DMS53 (cell line): ENCODE results near the gene MCTP2.
A peak's percentile ranks its signal among the peaks of the same experiment; 100 is the strongest.
"Not testable (repeated sequence)": the region's sequence is repeated elsewhere in the genome, so short reads cannot be mapped to it uniquely, and the experiment has no call there.

ENCODE experiments used
- DNase-seq: peaks from one replicate; lab custom pipeline; 2025; lab: John Stamatoyannopoulos, UW

Gene MCTP2

GRCh38 chr15:94235041-94235440 is 3.7 kb downstream of the MCTP2 start:
- no peak for DNase-seq

DNA sequence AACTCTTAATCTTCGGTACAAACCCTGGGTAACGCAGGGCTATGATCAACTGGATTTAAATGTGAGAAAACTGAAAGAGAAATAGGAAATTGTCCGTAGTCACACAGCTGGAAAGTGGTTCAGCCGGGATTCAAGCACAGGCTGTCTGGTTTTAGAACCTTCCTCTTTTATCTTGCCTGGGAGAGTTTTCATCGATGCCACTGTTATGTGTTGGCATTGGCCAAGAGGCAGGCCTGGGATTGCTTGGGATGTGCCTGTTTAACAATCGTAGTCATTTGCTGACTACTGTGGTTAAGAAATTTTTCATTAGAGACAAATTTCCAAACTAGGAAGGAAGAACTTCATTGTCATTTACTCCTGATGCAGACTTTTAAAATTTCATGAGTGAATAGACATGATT is 4.3 kb downstream of the MCTP2 start:
- no peak for DNase-seq

DNA sequence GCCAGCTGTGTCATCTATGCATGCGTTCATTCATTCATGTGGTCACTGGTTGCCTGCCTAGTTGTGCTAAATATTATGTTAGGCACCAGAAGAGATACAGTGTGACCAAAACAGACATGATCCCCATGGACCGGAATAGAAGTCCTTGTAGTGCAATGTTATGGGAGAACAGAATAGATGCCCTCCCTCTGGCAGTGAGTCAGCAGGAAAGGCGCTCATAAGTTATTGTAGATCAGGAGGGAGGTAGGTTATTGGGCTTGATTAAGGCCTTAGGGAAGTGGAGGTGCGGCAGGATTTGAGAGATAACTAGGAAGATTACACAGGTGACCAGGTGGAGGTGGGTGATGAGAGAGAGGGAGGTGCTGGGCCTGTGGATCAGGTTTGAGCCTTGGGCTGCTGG is 5.2 kb downstream of the MCTP2 start:
- peak; percentile 30 for DNase-seq

GRCh38 chr15:94237903-94238302 is 6.5 kb downstream of the MCTP2 start:
- DNase-seq = no peak

DNA sequence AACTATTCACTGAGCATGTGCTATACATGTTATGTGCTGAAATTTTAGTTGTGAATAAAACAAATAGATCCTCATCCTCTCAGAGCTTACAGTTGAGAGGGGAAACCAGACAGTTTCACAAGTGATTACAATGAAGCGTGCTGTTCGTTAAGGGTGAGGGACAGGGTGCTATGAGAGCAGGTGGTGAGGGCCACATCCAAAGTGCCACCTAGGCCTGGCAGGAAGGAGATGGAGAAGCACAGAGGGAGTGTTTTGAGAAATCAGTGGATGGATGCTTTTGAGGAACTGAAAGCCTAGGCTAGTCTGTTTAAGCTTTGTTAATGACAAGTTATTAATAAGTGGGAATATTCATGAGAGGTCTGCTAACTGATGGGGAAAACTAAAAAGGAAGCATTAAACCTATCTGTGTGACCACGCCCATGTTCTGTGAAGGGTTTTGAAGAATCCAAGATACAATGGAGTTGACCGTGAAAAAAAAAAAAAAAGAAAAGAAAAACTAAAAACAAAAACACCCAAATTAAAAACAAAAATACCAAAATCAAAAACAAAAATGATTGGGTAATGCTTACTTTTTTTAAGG is 7.3 kb downstream of the MCTP2 start:
- DNase-seq = no peak

DNA sequence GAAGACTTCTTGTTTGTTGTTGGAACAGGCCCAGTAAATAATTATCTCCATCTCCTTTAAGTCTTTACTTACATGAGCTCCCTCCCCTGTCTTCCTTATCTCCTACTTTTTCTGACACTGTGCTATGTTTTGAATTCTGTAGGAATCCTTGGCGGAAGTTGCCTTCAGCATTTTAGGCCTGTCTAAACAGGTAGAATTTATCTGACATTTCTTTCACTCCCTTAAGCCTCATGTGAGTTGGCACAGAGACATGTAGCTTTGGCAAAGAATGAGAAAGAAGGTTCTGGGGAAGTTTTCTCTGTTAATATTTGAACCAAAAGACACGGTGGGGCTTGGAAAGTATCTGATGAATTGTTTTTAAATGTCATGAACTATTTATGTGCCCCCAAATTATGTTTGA is 8.1 kb downstream of the MCTP2 start:
- no peak for DNase-seq

GRCh38 chr15:94240480-94240879 is 9.1 kb downstream of the MCTP2 start:
- DNase-seq = no peak

DNA sequence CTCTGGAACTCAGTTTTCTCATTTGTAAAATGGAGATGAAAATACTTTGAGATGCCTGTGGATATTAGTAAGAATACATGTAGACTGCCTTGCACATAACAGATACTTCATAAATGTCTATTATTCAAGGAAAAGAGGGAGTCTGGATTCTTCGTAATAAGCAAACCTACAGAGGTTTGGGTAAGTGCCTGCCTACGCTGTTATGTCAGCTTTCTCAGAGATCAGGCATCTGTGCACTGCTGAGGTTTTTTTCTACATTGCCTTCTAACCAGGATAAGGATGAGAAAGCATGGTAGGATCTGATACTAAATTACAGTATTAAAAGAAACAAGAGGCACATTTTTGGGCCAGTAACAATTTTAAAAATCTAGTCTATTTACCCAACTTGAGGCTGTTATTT is 10.9 kb downstream of the MCTP2 start:
- no peak for DNase-seq

DNA sequence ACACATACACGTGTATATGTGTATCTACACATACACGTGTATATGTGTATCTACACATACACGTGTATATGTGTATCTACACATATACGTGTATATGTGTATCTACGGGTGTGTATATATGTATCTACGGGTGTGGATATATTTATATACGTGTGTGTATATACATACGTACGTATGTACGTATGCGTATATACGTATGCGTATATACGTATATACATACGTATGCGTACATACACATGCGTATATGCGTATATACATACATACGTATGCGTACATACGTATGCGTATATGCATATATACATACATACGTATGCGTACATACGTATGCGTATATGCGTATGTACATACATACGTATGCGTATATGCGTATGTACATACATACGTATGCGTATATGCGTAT is 11.6 kb downstream of the MCTP2 start:
- not testable (repeated sequence) for DNase-seq

DNA sequence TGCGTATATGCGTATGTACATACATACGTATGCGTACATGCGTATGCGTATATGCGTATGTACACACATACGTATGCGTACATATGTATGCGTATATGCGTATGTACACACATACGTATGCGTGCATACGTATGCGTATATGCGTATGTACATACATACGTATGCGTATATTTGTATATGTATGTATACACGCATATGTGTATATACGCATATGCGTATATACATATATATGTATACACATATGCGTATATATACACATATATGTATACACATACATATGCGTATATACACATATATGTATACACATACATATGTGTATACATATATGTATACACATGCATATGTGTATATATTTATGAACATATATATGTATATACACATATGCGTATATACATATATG is 12.1 kb downstream of the MCTP2 start:
- no peak for DNase-seq

- DNase-seq = peak; percentile 82
Measured at GRCh38 chr15:94246016-94246415, 14.7 kb downstream of the MCTP2 start.

DNA sequence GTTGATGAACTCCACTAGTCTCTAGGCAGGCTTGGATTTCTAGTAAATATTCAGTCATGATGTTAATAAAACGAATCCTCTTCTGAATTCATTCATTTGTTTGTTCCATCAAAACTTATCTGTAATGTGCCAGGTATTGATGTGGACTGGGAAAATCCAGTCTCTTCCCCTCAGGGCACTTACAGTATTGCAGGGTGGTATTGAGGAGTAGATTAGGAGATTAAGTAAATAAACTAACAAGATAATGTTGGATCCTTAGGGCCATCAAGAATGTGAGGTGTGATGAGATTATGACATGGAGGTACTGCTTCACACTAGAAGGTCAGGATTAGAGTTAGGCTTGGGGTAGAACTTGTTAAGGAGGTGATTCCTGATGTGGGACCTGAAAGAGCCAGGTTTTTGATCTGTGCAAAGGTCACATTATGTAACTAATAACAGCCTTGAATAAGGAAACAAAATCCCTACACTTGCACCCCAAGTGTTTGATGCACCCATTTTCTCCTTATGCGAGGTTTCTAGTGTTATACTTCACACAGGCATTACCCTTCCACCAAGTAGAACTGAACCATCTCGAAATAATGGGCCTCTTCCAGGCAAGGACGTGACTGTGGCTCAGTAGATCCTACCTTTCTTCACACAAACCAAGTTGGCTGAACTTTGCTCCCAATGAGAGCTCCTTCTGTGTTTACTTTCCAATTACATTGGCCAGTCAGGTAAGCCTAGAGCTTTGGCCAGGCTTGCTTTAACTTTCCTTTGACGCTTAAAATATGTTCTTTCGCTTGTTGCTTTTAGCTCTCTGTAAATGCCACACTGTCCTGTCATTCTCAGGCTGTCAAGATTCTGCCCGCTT is 16.7 kb downstream of the MCTP2 start:
- peak; percentile 41 for DNase-seq

- no peak for DNase-seq
Measured at GRCh38 chr15:94250801-94251200, 19.4 kb downstream of the MCTP2 start.

DNA sequence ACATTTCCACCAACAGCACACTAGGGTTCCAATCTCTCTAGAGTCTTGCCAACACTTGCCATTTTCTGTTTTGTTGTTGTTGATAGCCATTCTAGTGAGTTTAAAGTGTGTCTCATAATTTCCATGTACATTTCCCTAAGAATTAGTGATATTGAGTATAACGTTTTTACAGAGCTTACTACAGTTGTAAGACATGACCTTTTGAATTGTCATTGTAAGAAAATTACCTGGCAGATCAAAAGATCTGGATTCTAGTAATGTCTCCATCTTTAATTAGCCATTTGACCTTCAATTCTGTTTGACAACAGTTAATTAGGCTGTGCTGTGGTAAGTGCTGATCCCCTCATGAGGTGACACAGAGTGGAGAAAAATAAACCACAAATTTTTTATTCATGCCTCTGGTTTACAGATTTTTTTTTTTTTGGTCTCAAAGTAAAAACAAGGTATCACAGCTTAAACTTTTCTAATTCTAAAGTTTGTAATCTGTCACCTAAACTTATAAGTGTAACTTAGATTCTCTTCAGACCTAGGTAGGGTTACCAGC is 20.9 kb downstream of the MCTP2 start:
- no peak for DNase-seq

DNA sequence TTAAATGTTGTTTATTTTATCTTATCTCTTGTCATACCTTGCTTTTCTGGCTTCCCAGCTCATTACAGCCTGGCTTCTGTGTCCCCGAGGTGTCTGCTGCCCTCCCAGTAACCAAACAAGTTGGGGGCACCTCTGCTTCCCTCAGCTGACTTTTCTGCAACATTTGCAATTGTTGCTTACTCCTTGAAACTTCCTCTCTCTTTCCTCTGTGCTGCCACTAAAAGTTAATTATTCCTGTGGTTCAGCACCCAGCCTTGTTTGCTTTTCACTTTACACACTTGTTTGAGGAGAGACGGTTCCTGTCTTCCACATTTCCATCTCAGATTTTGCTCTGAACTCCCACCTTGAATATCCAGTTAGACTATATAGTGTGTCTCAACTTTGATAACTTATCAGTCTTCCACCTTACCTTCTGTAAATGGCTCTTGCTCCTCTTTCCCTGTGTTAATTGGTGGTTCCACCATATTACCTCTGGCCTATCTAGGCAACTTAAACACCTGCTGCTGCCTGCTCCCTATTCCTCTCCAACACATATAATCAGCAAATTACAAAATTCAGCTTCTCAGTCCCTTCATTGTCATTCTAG is 21.6 kb downstream of the MCTP2 start:
- peak; percentile 17 for DNase-seq

DNA sequence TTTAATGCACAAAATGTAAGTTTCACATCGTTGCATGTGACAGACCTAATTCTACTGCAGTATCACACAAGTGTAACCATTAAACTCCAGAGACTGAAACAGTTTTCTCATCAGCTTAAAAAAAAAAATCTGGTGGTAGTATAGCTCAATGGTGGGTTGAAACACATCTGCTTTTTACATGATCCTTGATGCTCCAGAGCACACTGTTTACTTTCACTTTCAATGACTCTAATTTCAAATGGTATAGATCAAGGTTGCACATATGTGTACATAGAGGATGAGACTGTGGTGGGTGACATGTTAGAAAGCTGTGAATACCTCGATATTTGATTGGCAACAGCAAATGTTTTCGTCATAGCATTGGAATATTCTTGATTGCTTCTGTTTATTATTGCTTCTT is 22.4 kb downstream of the MCTP2 start:
- DNase-seq = peak; percentile 6

DNA sequence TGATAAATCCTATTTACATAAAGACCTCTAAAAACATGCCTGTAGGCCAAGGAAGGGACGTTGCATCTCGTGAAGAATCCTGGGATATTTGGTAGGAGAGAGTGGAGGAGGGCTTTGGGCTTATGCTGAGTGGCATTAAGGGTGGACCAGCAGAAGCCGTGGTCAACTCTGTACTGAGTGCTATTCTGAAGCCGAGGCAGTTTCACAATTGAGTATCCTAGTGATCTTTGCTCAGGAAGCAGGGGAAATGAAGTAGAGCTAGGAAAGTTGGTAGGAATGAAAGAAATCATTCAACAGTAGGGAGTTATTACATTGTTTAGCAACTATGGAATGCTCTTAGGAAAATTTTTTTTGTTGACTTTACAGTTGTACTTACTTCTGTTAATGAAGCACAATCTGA is 24.2 kb downstream of the MCTP2 start:
- no peak for DNase-seq

GRCh38 chr15:94256511-94256910 is 25.1 kb downstream of the MCTP2 start:
- no peak for DNase-seq

DNA sequence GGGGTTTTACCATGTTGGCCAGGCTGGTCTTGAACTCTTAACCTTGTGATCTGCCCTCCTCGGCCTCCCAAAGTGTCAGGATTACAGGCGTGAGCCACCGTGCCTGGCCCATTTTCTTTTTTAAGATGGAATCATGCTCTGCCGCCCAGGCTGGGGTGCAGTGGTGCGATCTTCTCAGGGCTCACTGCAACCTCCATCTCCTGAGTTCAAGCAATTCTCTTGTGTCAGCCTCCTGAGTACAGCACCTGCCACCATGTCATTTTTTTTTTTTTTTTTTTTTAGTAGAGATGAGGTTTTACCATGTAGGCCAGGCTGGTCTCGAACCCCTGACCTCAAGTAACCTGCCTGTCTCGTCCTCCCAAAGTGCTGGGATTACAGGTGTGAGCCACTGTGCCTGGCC is 26.4 kb downstream of the MCTP2 start:
- not testable (repeated sequence) for DNase-seq

GRCh38 chr15:94258246-94258645 is 26.9 kb downstream of the MCTP2 start:
- DNase-seq = no peak

- DNase-seq = no peak
Measured at GRCh38 chr15:94259121-94259751, 27.9 kb downstream of the MCTP2 start.

DNA sequence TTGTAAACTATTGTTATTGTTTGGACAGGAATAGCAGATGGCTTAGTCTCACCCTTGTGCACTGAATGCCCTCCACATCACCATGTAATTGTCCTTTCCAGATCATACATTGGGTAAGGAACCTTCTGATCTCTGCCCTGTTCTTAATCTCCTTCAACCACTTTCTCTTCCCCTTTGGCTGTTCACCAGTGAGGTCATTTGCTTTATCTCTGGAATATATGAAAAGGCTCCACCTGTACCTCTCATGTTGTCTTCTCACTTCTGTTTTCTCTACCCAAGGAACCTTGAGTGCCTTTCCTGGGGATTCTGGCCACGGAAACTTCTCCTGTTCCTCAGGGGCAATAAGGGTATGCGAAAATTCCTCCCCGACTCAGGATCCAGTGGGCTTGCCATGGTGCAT is 28.5 kb downstream of the MCTP2 start:
- no peak for DNase-seq

DNA sequence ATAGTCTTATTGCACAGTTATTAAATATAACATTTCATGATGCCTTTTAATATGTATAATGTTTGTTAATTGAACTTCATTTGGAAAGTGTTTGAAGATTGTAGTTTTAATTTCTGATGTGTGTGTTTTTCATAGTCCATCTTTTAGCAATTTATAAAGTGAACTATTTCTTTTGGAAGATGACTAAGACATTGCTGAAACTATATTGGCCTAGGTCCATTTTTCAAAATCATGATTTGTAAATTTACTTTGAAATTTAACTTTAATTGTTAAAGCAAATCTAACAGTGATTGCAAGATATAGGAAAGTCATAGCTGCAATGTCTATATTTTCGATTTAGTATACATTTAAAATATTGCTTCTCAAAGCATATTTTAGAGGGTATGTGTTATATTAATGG is 30.8 kb downstream of the MCTP2 start:
- no peak for DNase-seq
